RWPE1 (cell line): Measurements from ENCODE around the gene EXOC3L1.

Experiments
- CTCF ChIA-PET: fragments of 350-600 bp; sonication (Branson Sonifier 250); formaldehyde crosslinking; extraction: SDS; loops from one replicate; lab custom pipeline; 2021; lab: Yijun Ruan, JAX
- POLR2A ChIA-PET: fragments of 400-600 bp; formaldehyde crosslinking; extraction: SDS; loops from one replicate; lab custom pipeline; 2020; ENCODE audit warnings: antibody characterized with exemption; ENCODE audit not compliant: low non-redundant PET; lab: Yijun Ruan, JAX
- DNase-seq: peaks from one replicate; pipeline ENCODE4 v3.0.0; 2012; ENCODE audit warnings: low spot score
- H3K27ac ChIP-seq: fragments of 450-650 bp; 2 replicates; pipeline ENCODE4 v1.5.1; 2017
- CTCF ChIP-seq: fragments of 450-650 bp; conservative IDR thresholded peaks from 2 replicates; pipeline ENCODE4 v1.5.1; 2017; ENCODE audit warnings: low read depth, mild to moderate bottlenecking

Gene EXOC3L1

DNA sequence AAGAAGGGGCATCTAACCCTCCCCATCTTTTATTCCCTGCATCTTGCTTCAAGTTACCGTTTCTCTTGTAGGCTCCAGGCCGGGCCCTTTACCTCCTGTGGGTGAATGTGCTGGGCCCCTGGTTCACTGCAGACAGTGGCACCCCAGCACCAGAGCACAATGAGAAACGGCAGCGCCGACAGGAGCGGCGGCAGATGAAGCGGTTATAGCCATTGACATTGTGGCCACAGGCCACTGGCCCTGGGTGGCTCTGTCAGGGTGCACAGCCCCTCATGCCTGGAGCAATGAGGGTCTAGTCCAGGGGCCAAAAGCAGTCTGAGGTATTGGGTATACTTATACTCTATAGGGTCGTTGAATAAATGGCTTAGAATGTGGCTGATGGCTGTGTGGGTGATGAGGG lies 39.0 kb upstream of the EXOC3L1 start:
- H3K27ac ChIP-seq: no peak overlapping the region
- DNase-seq: no peak
- TF ChIP-seq CTCF: no peak
- POLR2A ChIA-PET: interaction anchor here (0.8 to 1.2 kb wide), 2 partner anchors 15 to 21 kb away, joined by 3 to 4 read pairs; no protein-coding TSS in a partner anchor
- CTCF ChIA-PET: interaction anchor here (1.2 kb wide), 1 partner anchor 30 kb away, joined by 3 read pairs; the partner anchor contains the start of gene ELMO3

GRCh38 chr16:67228034-67228785 lies 38.3 kb upstream of the EXOC3L1 start:
- TF ChIP-seq CTCF: no peak
- H3K27ac ChIP-seq: no peak overlapping the region
- ChIA-PET CTCF (interaction anchor here (0.8 to 2.5 kb wide), 3 partner anchors 18 to 30 kb away, joined by 3 to 14 read pairs (median 3); partner anchors contain the start of gene ELMO3), POLR2A (interaction anchor here (0.8 to 1.2 kb wide), 2 partner anchors 16 to 20 kb away, joined by 3 to 4 read pairs; no protein-coding TSS in a partner anchor)
- no peak for DNase-seq

DNA sequence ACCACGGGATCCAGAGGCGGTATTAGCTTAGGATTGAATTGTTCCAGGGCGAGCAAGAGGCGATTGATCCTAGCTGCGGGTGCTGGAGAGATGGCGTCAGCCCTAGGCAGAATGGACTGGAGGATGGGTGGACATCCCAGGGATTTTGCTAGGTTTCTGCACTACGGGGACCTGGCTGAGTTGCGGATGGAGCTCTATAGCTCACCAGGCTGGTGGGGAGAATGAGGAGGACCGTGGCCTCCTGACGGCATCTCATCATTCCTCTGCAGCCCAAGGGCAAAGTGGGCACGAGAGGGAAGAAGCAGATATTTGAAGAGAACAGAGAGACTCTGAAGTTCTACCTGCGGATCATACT lies 37.6 kb upstream of the EXOC3L1 start:
- POLR2A ChIA-PET: interaction anchor here (0.7 to 1.2 kb wide), 2 partner anchors 9 to 19 kb away, joined by 3 to 11 read pairs; no protein-coding TSS in a partner anchor
- TF ChIP-seq CTCF: no peak
- CTCF ChIA-PET: interaction anchor here (0.9 to 2.5 kb wide), 2 partner anchors 10 to 29 kb away, joined by 3 to 14 read pairs; partner anchors contain the start of gene ELMO3
- DNase-seq: no peak
- H3K27ac ChIP-seq: peak overlapping the region; percentile 74

- 0 out of 2 replicates have a peak, but pooled peaks have one; percentile 9 for TF ChIP-seq CTCF
- H3K27ac ChIP-seq: peak within 1 kb of the TSS; percentile 74
- CTCF ChIA-PET: interaction anchor here (0.9 to 2.5 kb wide), 3 partner anchors 11 to 42 kb away, joined by 3 to 14 read pairs (median 4); partner anchors contain the start of gene ELMO3
- DNase-seq: peak; percentile 92
- POLR2A ChIA-PET: interaction anchor here (0.7 to 1.2 kb wide), 2 partner anchors 9 to 19 kb away, joined by 3 to 11 read pairs; no protein-coding TSS in a partner anchor
These were observed 37.0 kb upstream of the EXOC3L1 start, which contains the start of gene TMEM208 for GRCh38 chr16:67226804-67227566. TSS of gene TMEM208 (plus strand) at chr16:67227130. CDS start at chr16:67227219, 89 bp downstream.

GRCh38 chr16:67226295-67226803 lies 36.4 kb upstream of the EXOC3L1 start:
- POLR2A ChIA-PET: interaction anchor here (1.2 kb wide), 1 partner anchor 20 kb away, joined by 11 read pairs; no protein-coding TSS in a partner anchor
- TF ChIP-seq CTCF: no peak
- no peak for DNase-seq
- peak overlapping the region; percentile 74 for H3K27ac ChIP-seq
- CTCF ChIA-PET: interaction anchor here (1.6 to 2.5 kb wide), 2 partner anchors 28 to 41 kb away, joined by 4 to 14 read pairs; partner anchors contain the start of gene ELMO3

DNA sequence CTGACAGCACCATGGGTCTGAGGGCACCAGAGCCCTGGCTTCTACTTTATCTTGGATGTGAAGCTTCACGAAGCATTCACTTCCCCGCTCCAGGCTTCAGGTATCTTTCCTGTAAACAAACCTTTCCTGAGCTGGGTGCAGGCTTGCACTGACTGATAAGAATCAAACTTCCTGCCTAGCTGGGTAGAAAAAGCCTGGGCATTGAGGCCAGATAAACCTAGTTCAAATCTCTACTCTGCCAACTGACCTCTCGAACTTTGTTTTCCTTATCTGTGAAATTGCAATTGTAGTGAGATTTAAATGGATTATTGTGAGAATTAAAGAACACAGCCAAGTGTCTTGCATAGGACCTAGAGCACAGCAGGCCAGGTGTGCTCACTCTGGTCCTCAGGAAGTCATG lies 34.1 kb upstream of the EXOC3L1 start:
- POLR2A ChIA-PET: no interaction called here
- CTCF ChIA-PET: interaction anchor here (0.6 kb wide), 1 partner anchor 9 kb away, joined by 4 read pairs; no protein-coding TSS in a partner anchor
- no peak for TF ChIP-seq CTCF

More for the DNA sequence above, 34.1 kb upstream of the EXOC3L1 start:
- no peak for DNase-seq
- H3K27ac ChIP-seq: no peak overlapping the region; the same call in 1 of the 2 replicates
